LNCAP (cell line): ENCODE data around the gene TTC28.

Source experiments
- TF ChIP-seq, protein P1 (sequence below): fragments of 450-650 bp; IDR thresholded peaks from 2 replicates; pipeline ENCODE4 v1.5.1; 2017; ENCODE audit warnings: mild to moderate bottlenecking

The TTC28 gene

DNA sequence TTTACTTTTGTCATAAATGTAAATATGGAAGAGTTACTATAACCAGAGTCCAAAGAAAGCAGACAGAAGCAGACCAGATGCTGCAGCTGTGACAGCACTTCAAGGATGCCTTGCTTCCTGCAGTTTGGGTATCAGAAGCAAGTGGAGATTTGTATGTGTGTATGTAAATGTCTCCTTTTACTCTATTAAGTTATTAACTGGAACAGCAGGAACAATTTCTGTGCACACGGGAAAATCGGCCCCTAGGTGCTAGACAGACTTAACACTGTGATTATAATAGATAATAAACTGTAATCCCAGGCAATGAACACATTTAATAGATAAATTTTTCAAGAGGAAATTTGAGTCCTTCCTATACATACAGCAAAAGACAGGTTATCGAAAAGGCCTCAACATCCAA, 582.0 kb downstream of the TTC28 start:
- TF ChIP-seq, protein P1, sequence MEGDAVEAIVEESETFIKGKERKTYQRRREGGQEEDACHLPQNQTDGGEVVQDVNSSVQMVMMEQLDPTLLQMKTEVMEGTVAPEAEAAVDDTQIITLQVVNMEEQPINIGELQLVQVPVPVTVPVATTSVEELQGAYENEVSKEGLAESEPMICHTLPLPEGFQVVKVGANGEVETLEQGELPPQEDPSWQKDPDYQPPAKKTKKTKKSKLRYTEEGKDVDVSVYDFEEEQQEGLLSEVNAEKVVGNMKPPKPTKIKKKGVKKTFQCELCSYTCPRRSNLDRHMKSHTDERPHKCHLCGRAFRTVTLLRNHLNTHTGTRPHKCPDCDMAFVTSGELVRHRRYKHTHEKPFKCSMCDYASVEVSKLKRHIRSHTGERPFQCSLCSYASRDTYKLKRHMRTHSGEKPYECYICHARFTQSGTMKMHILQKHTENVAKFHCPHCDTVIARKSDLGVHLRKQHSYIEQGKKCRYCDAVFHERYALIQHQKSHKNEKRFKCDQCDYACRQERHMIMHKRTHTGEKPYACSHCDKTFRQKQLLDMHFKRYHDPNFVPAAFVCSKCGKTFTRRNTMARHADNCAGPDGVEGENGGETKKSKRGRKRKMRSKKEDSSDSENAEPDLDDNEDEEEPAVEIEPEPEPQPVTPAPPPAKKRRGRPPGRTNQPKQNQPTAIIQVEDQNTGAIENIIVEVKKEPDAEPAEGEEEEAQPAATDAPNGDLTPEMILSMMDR: no peak

DNA sequence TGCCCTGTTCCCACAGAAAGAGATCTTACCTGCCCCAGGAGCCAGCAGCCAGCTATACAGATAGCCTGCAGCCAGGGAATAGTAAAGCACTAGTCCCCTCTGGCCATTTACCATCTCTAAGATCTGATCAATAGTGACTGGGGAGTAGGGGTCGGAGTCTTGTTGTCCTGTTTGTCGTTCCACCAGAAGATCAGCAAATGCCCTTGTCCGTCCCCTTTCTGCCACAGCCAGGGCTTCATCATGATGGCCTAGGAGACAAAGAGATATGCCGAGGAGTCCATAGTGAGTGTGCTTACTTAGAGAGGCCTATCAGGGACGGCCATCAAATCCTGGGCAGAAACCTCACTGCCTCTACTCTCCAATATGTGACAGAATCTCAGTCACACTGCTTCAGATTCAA, 583.5 kb downstream of the TTC28 start:
- TF ChIP-seq, protein P1: no peak

DNA sequence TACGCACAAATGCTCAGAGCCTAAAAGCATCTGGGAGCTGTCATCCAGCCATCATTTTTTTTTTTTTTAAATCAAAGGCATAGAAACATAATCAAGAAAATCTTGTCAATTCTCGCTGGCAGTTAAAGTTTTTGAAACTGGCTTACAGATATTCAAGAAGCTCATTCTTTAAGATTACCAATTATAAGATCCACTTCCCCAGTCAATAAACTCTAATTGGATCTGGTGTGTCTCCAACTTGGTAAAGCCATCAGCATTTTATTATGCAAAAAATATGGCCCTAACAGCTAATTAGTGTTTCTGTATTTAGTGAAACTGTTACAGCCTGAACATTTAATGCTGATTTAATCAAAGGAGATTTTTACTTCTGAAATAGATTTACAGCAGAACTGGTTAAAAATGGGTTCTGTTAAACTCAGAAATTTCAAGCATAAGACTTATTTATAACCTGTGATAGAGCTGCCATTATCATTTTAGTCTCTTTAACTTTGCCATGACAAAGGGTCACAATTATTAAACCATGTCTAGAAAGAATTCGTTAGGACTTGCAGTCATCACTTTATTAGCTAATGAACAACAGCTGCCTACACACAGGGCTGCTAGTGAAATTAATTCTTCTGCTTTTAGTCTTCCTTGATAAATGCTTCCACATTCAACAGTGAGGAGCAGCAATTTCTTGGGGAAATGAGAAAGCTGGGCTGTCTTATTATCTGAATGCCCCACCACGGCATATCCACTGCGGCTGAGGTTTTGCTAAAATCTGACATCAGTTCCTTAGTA, 584.1 kb downstream of the TTC28 start:
- TF ChIP-seq, protein P1: no peak

DNA sequence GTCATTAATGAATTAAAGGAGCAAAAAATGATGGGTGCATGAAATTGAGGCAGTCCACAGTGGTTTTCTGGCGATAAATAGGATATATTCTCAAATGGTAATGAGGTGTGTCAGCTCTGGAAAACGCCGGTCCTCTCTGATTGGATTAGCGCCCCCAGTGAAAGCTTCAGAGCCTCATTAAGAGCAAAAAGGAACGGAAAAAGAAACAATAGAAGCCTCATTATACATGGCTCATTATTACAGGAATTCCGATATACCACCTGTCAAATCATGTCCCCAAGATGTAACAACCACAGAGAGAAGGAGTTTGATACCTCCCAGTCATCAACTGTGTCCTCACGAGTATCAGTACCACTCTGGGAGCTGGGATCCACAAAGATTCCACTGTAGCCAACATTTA, 584.9 kb downstream of the TTC28 start:
- TF ChIP-seq, protein P1: no peak

DNA sequence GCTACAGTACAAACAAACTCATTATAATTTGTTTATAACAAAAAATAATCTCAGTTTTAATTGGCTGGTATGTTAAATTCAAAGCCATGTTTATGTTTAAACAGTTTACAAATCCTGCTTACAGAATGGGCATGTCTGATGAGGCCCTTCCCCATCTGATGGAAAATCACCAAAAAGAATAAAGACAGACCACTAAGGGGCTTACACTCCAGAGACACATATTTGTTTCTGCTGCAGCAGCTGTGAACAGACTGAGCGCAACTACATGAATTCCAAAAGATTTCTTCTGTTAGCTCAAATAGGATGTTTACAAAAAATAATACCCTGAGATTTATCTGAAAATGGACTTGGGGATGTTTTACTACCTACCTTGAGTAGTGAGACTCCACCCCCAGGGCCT, 585.9 kb downstream of the TTC28 start:
- TF ChIP-seq, protein P1: no peak

DNA sequence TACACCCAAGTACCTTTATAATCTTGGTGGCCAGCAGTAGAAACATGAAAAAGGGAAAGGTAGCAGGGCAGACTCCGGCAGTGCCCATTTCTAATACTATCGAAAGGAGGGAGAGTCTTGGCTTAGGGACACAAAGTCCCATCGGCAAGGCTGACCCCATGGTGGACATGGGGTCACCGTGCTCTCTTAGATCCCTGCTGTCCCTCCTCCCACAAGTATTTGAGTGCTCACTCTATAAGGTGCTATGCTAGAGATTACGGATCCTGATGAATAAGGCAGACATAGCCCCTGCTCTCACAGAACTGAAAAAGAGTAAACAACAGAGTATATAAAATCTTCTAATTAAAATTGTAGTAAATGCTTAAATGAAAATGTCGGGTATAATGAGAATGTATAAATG, 588.2 kb downstream of the TTC28 start:
- TF ChIP-seq, protein P1: no peak

DNA sequence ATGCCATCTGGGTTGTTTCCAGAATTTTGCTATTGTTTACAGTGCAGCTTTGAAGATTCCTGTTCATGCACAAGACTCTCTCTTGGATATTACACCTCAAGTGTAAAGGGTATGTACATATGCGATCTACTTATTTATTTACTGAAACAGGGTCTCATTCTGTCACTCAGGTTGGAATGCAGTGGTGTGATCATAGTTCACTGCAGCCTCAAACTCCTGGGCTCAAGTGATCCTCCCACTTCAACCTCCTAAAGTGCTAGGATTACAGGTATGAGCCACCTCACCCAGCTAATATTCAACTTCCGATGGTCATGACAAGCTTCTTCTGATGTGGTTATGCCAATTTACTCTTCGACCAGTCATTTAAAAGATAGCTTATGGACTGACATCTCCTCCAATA, 602.5 kb downstream of the TTC28 start:
- TF ChIP-seq, protein P1: no peak
